Right atrium auricular region (tissue), 2 donors: Measurements from ENCODE around the gene PALD1. TPM values are rescaled to one million over a fixed set of nuclear protein-coding genes. Genes with fewer than 3 reads are reported as not detected.

Experiments used
- DNase-seq: peaks from one replicate; pipeline ENCODE4 v3.0.0-alpha.2; 2019; ENCODE audit warnings: low spot score
- H3K27ac ChIP-seq, 2 donors: fragments of 200-600 bp; sonication (generic); 1 replicate in 1 of 2; 2 replicates in 1 of 2; pipeline ENCODE4 v1.5.1; 2016 to 2019
- H3K27me3 ChIP-seq, 2 donors: fragments of 200-600 bp; sonication (generic); one replicate each; pipeline versions ENCODE4 v1.5.1 to v1.6.0; 2017 to 2019
- H3K36me3 ChIP-seq: fragments of 200-600 bp; sonication (generic); one replicate; pipeline ENCODE4 v1.5.1; 2016
- H3K4me1 ChIP-seq, 2 donors: fragments of 200-600 bp; sonication (generic); one replicate each; pipeline versions ENCODE4 v1.5.1 to v1.6.0; 2017 to 2019
- H3K4me3 ChIP-seq, 2 donors: fragments of 200-600 bp; sonication (generic); 1 replicate in 1 of 2; 2 replicates in 1 of 2; pipeline ENCODE4 v1.5.1; 2017 to 2019; ENCODE audit warnings: mild to moderate bottlenecking in 1 of 2, moderate library complexity in 1 of 2
- H3K9me3 ChIP-seq, 2 donors: fragments of 200-600 bp; sonication (generic); one replicate each; pipeline ENCODE4 v1.5.1; 2019
- total RNA-seq, 2 donors: library from RNA; depleted of rRNA; stranded (reverse); fragments of >200 nt; gene quantifications; one replicate each; pipeline ENCODE4 v1.1.0, GENCODE V29; 2016
- TF ChIP-seq, protein P1 (sequence below), 2 donors: fragments of 200-600 bp; sonication (generic); IDR thresholded peaks; one replicate each; pipeline ENCODE4 v1.5.1; 2019; ENCODE audit warnings: antibody characterized with exemption in 2 of 2

Gene PALD1
- total RNA-seq, 2 donors from 2014 or later = 4.9 to 8.5 TPM

DNA sequence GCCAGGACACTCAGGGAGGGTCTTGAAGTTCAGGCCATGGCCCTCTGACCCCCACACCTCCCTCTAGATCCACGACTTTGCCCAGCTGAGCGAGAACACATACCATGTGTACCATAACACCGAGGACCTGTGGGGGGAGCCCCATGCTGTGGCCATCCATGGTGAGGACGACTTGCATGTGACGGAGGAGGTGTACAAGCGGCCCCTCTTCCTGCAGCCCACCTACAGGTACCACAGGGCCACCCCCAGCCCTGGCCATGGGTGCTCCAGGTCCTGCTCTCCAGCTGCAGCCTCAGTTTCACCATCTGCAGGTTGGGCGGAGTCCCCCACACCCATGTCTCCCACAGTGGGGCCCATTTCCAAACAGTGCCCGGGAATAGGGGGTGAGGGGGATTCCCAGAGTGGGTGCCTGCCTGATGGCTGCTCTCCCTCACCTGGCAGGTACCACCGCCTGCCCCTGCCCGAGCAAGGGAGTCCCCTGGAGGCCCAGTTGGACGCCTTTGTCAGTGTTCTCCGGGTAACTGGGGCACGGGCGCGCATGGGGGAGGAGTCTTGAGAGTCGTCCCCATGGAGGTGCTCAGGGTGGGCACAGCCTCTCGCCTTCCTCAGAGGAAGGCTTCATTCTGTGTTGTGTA lies 54.1 kb downstream of the PALD1 start:
- DNase-seq = no peak
- TF ChIP-seq, protein P1, sequence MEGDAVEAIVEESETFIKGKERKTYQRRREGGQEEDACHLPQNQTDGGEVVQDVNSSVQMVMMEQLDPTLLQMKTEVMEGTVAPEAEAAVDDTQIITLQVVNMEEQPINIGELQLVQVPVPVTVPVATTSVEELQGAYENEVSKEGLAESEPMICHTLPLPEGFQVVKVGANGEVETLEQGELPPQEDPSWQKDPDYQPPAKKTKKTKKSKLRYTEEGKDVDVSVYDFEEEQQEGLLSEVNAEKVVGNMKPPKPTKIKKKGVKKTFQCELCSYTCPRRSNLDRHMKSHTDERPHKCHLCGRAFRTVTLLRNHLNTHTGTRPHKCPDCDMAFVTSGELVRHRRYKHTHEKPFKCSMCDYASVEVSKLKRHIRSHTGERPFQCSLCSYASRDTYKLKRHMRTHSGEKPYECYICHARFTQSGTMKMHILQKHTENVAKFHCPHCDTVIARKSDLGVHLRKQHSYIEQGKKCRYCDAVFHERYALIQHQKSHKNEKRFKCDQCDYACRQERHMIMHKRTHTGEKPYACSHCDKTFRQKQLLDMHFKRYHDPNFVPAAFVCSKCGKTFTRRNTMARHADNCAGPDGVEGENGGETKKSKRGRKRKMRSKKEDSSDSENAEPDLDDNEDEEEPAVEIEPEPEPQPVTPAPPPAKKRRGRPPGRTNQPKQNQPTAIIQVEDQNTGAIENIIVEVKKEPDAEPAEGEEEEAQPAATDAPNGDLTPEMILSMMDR (IDR thresholded peaks at IDR 0.05) = no peak
- H3K9me3 ChIP-seq = no peaks in the 10 kb centered on the region
- no peak overlapping the region for H3K4me3 ChIP-seq
- H3K4me1 ChIP-seq = no peaks in the 10 kb centered on the region
- no peaks in the 10 kb centered on the region for H3K36me3 ChIP-seq
- no peaks in the 10 kb centered on the region for H3K27me3 ChIP-seq
- no peak overlapping the region for H3K27ac ChIP-seq

DNA sequence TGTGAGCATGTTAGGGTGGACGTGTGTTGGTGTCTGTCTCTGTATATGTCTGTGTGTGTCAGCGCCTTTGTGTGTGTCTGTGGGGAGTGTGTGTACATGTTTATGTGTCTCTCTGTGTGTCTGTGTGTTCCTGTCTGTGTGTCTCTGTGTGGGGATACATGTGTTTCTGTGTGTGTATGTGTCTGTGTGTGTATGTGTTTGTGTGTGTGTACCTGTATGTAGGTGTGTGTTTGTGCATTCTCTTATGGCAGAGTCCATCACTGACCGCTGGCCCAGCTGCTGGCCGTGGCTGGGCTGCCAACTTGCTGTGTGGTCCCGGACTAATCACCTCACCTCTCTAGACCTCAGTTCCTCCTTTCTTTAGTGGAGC lies 54.6 kb downstream of the PALD1 start:
- Histone ChIP-seq H3K36me3 (no peaks in the 10 kb centered on the region), H3K9me3 (no peaks in the 10 kb centered on the region), H3K27ac (no peak overlapping the region), H3K4me1 (no peaks in the 10 kb centered on the region), H3K27me3 (no peaks in the 10 kb centered on the region), H3K4me3 (no peak overlapping the region)
- DNase-seq = no peak
- TF ChIP-seq, protein P1 (IDR thresholded peaks at IDR 0.05) = no peak

DNA sequence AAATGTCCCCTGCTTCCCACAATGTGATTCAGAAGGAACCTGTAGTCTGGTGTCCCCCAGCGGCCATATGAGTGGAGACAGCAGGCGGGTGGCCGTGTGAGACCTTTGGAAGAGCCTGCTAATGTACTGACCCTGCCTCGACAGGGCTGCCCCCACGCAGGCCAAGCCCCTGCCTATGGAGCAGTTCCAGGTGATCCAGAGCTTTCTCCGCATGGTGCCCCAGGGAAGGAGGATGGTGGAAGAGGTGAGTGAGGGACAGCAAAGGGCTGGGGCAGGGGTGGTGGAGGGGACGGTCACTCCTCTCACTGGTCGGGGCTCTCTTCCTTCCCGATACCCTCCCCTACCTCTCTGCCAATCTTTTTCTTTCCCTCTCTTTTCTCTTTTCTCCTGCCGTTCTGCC lies 55.7 kb downstream of the PALD1 start:
- TF ChIP-seq, protein P1 (IDR thresholded peaks at IDR 0.05) = no peak
- Histone ChIP-seq H3K4me3 (no peak overlapping the region), H3K36me3 (peaks cover 7% of the 10 kb centered on the region), H3K4me1 (no peaks in the 10 kb centered on the region), H3K27ac (no peak overlapping the region), H3K27me3 (no peaks in the 10 kb centered on the region), H3K9me3 (no peaks in the 10 kb centered on the region)
- DNase-seq = no peak

DNA sequence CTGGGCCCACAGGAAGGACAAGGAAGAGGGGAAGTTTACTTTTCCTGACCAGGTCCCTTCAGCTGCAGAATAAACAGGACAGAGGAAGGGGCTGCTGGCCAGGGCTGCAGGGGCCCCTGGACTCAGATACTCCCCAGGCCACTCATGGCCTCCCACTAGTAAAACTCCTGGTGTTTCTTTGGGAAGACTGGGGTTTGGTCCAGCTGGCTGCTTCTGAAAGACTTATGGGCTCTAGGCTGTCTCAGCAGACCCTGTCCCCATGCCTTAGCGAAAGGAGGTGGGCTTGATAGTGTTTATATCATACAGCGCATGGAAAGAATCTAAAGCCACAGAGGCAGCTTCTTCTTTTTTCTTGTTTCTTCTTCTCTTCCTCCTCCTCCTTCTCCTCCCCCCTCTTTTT lies 56.4 kb downstream of the PALD1 start:
- no peak for DNase-seq
- no peaks in the 10 kb centered on the region for H3K9me3 ChIP-seq
- no peaks in the 10 kb centered on the region for H3K4me1 ChIP-seq
- H3K27me3 ChIP-seq = no peaks in the 10 kb centered on the region
- H3K27ac ChIP-seq = no peak overlapping the region
- peaks cover 7% of the 10 kb centered on the region for H3K36me3 ChIP-seq
- H3K4me3 ChIP-seq = no peak overlapping the region
- TF ChIP-seq, protein P1 (IDR thresholded peaks at IDR 0.05) = no peak

DNA sequence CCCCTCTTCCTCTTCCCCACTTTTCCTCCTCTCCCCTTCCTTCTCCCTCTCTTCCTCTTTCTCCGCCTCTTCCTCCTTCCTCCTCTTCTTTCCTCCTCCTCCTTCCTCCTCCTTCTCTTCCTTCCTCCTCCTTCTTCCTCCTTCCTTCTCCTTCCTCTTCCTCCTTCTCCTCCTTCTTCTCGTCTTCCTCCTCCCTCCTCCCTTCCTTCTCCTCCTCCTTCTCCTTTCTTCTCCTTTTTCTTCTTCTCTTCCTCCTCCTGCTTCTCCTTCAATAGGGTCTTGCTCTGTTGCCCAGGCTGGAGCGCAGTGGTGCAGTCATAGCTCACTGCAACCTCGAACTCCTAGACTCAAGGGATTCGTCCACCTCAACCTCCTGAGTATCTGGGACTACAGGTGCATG lies 56.9 kb downstream of the PALD1 start:
- Histone ChIP-seq H3K4me1 (no peaks in the 10 kb centered on the region), H3K27me3 (no peaks in the 10 kb centered on the region), H3K36me3 (peaks cover 7% of the 10 kb centered on the region), H3K9me3 (no peaks in the 10 kb centered on the region), H3K27ac (no peak overlapping the region), H3K4me3 (no peak overlapping the region)
- TF ChIP-seq, protein P1 (IDR thresholded peaks at IDR 0.05) = no peak
- DNase-seq = no peak
